Neural cell (in vitro differentiated cells): ENCODE results near the gene OPRD1. TPM values are rescaled to one million over a fixed set of nuclear protein-coding genes. Genes with fewer than 3 reads are reported as not detected.

Source experiments
- H2AFZ ChIP-seq: fragments of 200-600, 300-800 bp; sonication (generic), shearing (Covaris generic); 2 replicates; pipeline ENCODE4 v1.6.0; 2014; ENCODE audit warnings: low read depth, mild to moderate bottlenecking, antibody characterized with exemption, low read length, moderate library complexity
- H3F3A ChIP-seq: fragments of 200-600 bp; shearing (Covaris generic); 2 replicates; pipeline ENCODE4 v1.6.1; 2016; ENCODE audit warnings: mild to moderate bottlenecking, moderate library complexity, mixed read lengths, antibody characterized with exemption, low read length; ENCODE audit not compliant: insufficient read depth, poor library complexity, severe bottlenecking
- H3K27ac ChIP-seq: fragments of 200-600, 300-800 bp; sonication (generic), shearing (Covaris generic); 2 replicates; pipeline ENCODE4 v1.5.1; 2014; ENCODE audit warnings: mild to moderate bottlenecking, low read length, moderate library complexity
- H3K27me3 ChIP-seq: fragments of 300-800, 200-600 bp; sonication (generic), shearing (Covaris generic); 2 replicates; pipeline ENCODE4 v1.6.0; 2014; ENCODE audit warnings: mild to moderate bottlenecking, low read depth, low read length, moderate library complexity; ENCODE audit not compliant: insufficient read depth
- H3K36me3 ChIP-seq: fragments of 300-800, 200-600 bp; sonication (generic), shearing (Covaris generic); 2 replicates; pipeline ENCODE4 v1.5.1; 2014; ENCODE audit warnings: mild to moderate bottlenecking, antibody characterized with exemption, low read length, moderate library complexity; ENCODE audit not compliant: insufficient read depth
- H3K4me2 ChIP-seq: fragments of 300-800, 200-600 bp; sonication (generic), shearing (Covaris generic); 2 replicates; pipeline ENCODE4 v1.6.0; 2014; ENCODE audit warnings: mild to moderate bottlenecking, low read length
- H3K4me3 ChIP-seq: fragments of 300-800, 200-600 bp; sonication (generic), shearing (Covaris generic); 2 replicates; pipeline ENCODE4 v1.5.1; 2014; ENCODE audit warnings: mild to moderate bottlenecking, low read length, moderate library complexity
- H3K79me2 ChIP-seq: fragments of 200-600 bp; shearing (Covaris generic); replicated peaks from 2 replicates; pipeline ENCODE4 v1.6.0; 2014; ENCODE audit warnings: mild to moderate bottlenecking, low read length, moderate library complexity; ENCODE audit not compliant: insufficient read depth
- H3K9ac ChIP-seq: fragments of 300-800, 200-600 bp; sonication (generic), shearing (Covaris generic); 2 replicates; pipeline ENCODE4 v1.6.1; 2016; ENCODE audit warnings: mild to moderate bottlenecking, low read length, mixed read lengths
- H3K9me2 ChIP-seq: fragments of 200-600 bp; shearing (Covaris generic); 2 replicates; pipeline ENCODE4 v1.6.1; 2016; ENCODE audit warnings: mild to moderate bottlenecking, low read length, mixed read lengths; ENCODE audit not compliant: insufficient read depth
- H3K9me3 ChIP-seq: fragments of 200-600, 300-800 bp; sonication (generic), shearing (Covaris generic); 2 replicates; pipeline ENCODE4 v1.6.1; 2016; ENCODE audit warnings: mild to moderate bottlenecking, mixed run types, low read length, moderate library complexity, mixed read lengths
- H4K20me1 ChIP-seq: fragments of 200-600 bp; shearing (Covaris generic); 2 replicates; pipeline ENCODE4 v1.6.1; 2016; ENCODE audit warnings: mild to moderate bottlenecking, mixed run types; ENCODE audit not compliant: insufficient read depth
- EP300 ChIP-seq: fragments of 450-650 bp; conservative IDR thresholded peaks from 2 replicates; pipeline ENCODE4 v1.6.1; 2014; ENCODE audit warnings: antibody characterized with exemption, mild to moderate bottlenecking, moderate library complexity; ENCODE audit not compliant: poor library complexity, severe bottlenecking
- EZH2 ChIP-seq: fragments of 200-600, 300-800 bp; shearing (Covaris generic), sonication (generic); IDR thresholded peaks from 2 replicates; pipeline ENCODE4 v1.6.1; 2014; ENCODE audit warnings: antibody characterized with exemption, low read length, borderline replicate concordance, mild to moderate bottlenecking; ENCODE audit not compliant: insufficient read depth, poor library complexity, severe bottlenecking
- MXI1 ChIP-seq: fragments of 450-650 bp; conservative IDR thresholded peaks from 2 replicates; pipeline ENCODE4 v1.6.1; 2014; ENCODE audit warnings: antibody characterized with exemption, mild to moderate bottlenecking; ENCODE audit not compliant: poor library complexity, severe bottlenecking
- POLR2AphosphoS5 ChIP-seq: IDR thresholded peaks from 2 replicates; pipeline ENCODE4 v1.6.1; 2012
- RAD21 ChIP-seq: fragments of 450-650 bp; conservative IDR thresholded peaks from 2 replicates; pipeline ENCODE4 v1.6.1; 2014; ENCODE audit warnings: antibody characterized with exemption, mild to moderate bottlenecking, moderate library complexity
- REST ChIP-seq: IDR thresholded peaks from 2 replicates; pipeline ENCODE4 v1.6.1; 2012; ENCODE audit warnings: borderline replicate concordance
- SMC3 ChIP-seq: fragments of 450-650 bp; conservative IDR thresholded peaks from 2 replicates; pipeline ENCODE4 v1.6.1; 2014; ENCODE audit warnings: antibody characterized with exemption, mild to moderate bottlenecking, moderate library complexity; ENCODE audit not compliant: poor library complexity
- TAF1 ChIP-seq: IDR thresholded peaks from 2 replicates; pipeline ENCODE4 v1.6.1; 2012; ENCODE audit warnings: low read depth
- polyA plus RNA-seq: library from polyadenylated mRNA; depleted of rRNA; stranded (reverse); fragments of >200 nt; gene quantifications from 2 replicates; pipeline ENCODE4 v1.2.3, GENCODE V29; 2014
- small RNA-seq, 3 experiments: library from RNA; depleted of rRNA; stranded (forward); fragments of <200 nt; gene quantifications; one replicate each; pipeline ENCODE3, GENCODE V24; 2012

Gene OPRD1
- polyA plus RNA-seq, 1 donor from 2014 or later, result 0.09 TPM

- Histone ChIP-seq H3K36me3 (no peaks in the 10 kb centered on the region), H3K4me2 (peak overlapping the region; percentile 92), H3K9ac (peak overlapping the region; percentile 86), H3K4me3 (peak overlapping the region; percentile 74), H3K27ac (peak overlapping the region; percentile 83), H3K79me2 (peaks cover 46% of the 10 kb centered on the region), H2AFZ (no peak overlapping the region), H3K9me2 (no peaks in the 10 kb centered on the region), H4K20me1 (no peaks in the 10 kb centered on the region), H3K27me3 (no peaks in the 10 kb centered on the region), H3K9me3 (no peaks in the 10 kb centered on the region), H3F3A (no peaks in the 10 kb centered on the region)
- peak; percentile 56 for TF ChIP-seq MXI1
- TF ChIP-seq EZH2, result no peak
- peak; percentile 43 for TF ChIP-seq SMC3
- TF ChIP-seq EP300, result peak; percentile 2
These were observed 103.3 kb downstream of the OPRD1 start for GRCh38 chr1:28915031-28915895.

- Histone ChIP-seq H4K20me1 (no peaks in the 10 kb centered on the region), H3K27ac (no peak overlapping the region), H3K4me3 (peak overlapping the region; percentile 74), H3K79me2 (peaks cover 60% of the 10 kb centered on the region), H3K9ac (no peak overlapping the region), H3K9me2 (no peaks in the 10 kb centered on the region), H2AFZ (no peak overlapping the region), H3F3A (no peaks in the 10 kb centered on the region), H3K9me3 (no peaks in the 10 kb centered on the region), H3K27me3 (no peaks in the 10 kb centered on the region), H3K4me2 (no peak overlapping the region), H3K36me3 (no peaks in the 10 kb centered on the region)
- TF ChIP-seq REST (no peak), POLR2AphosphoS5 (no peak), MXI1 (no peak), RAD21 (no peak), TAF1 (no peak)
These were observed 105.8 kb downstream of the OPRD1 start for GRCh38 chr1:28917757-28918118.

Small RNAs within 50 kb of the gene (small RNA-seq; reads per million reads assigned to genes)
- gene RF00019, result 0 to 1.2 (median 0) reads per million in 3 experiments

Other genes starting within 250 kb of the OPRD1 start
- not detected in 2 replicates for gene RAB42, start 219.9 kb upstream of the OPRD1 start, polyA plus RNA-seq
- gene TAF12, start 169.1 kb upstream of the OPRD1 start, polyA plus RNA-seq, result 49.0 and 59.3 TPM in 2 replicates
- gene RNU11, start 163.6 kb upstream of the OPRD1 start, polyA plus RNA-seq, result not detected in 2 replicates
- gene GMEB1, start 143.4 kb upstream of the OPRD1 start, polyA plus RNA-seq, result 4.9 and 5.8 TPM in 2 replicates
- 78.4 and 90.2 TPM in 2 replicates for gene YTHDF2, start 75.2 kb upstream of the OPRD1 start, polyA plus RNA-seq
- 62.0 and 65.2 TPM in 2 replicates for gene EPB41, start 102.4 kb downstream of the OPRD1 start, polyA plus RNA-seq